Fibroblast of lung (primary cell): ENCODE measurements around the gene DUSP23. TPM values are rescaled to one million over a fixed set of nuclear protein-coding genes. Genes with fewer than 3 reads are reported as not detected.

ENCODE experiments used
- DNase-seq, 2 donors: peaks; one replicate each; pipeline versions ENCODE4 v3.0.0 to v3.0.0-alpha.2; 2010; ENCODE audit warnings: low read depth in 2 of 2
- H2AFZ ChIP-seq: 2 replicates; pipeline ENCODE4 v1.5.1; 2012; ENCODE audit warnings: low read length, control low read depth, inconsistent platforms
- H3K27ac ChIP-seq: 2 replicates; pipeline ENCODE4 v1.5.1; 2011; ENCODE audit warnings: low read length, control low read depth; ENCODE audit not compliant: insufficient read depth
- H3K27me3 ChIP-seq: 2 replicates; pipeline ENCODE4 v1.5.1; 2011; ENCODE audit warnings: mild to moderate bottlenecking, low read length; ENCODE audit not compliant: control insufficient read depth, insufficient read depth
- H3K36me3 ChIP-seq: 2 replicates; pipeline ENCODE4 v1.5.1; 2011; ENCODE audit warnings: low read length; ENCODE audit not compliant: control insufficient read depth, insufficient read depth
- H3K4me1 ChIP-seq: 2 replicates; pipeline ENCODE4 v1.5.1; 2011; ENCODE audit warnings: low read length; ENCODE audit not compliant: control insufficient read depth, insufficient read depth; ENCODE audit errors: extremely low read depth
- H3K4me2 ChIP-seq: 2 replicates; pipeline ENCODE4 v1.5.1; 2011; ENCODE audit warnings: low read length, control low read depth; ENCODE audit not compliant: insufficient read depth; ENCODE audit errors: extremely low read depth
- H3K4me3 ChIP-seq, 4 experiments: fragments of 200-600 bp in 1 of 4; sonication (generic) in 1 of 4; replicated peaks in 1 of 4; 2 replicates each; pipeline ENCODE4 v1.5.1; 2011 to 2016; ENCODE audit warnings: low read length in 4 of 4, low read depth in 3 of 4, mild to moderate bottlenecking in 3 of 4, control low read depth in 2 of 4, inconsistent platforms in 1 of 4, mixed read lengths in 1 of 4; ENCODE audit not compliant: insufficient read depth in 1 of 4; ENCODE audit errors: control extremely low read depth in 1 of 4
- H3K79me2 ChIP-seq: 2 replicates; pipeline ENCODE4 v1.5.1; 2012; ENCODE audit warnings: mild to moderate bottlenecking, low read length, inconsistent platforms; ENCODE audit not compliant: control insufficient read depth, insufficient read depth
- H3K9ac ChIP-seq: 2 replicates; pipeline ENCODE4 v1.5.1; 2011; ENCODE audit warnings: mild to moderate bottlenecking, low read length, control low read depth; ENCODE audit not compliant: insufficient read depth
- H3K9me3 ChIP-seq: 2 replicates; pipeline ENCODE4 v1.5.1; 2012; ENCODE audit warnings: low read depth, low read length; ENCODE audit not compliant: control insufficient read depth, insufficient read depth
- H4K20me1 ChIP-seq: 2 replicates; pipeline ENCODE4 v1.5.1; 2011; ENCODE audit warnings: low read length; ENCODE audit not compliant: control insufficient read depth, insufficient read depth; ENCODE audit errors: extremely low read depth
- CTCF ChIP-seq, 2 donors: IDR thresholded peaks in 1 of 2; conservative IDR thresholded peaks in 1 of 2; 1 replicate in 1 of 2; 2 replicates in 1 of 2; pipeline ENCODE4 v1.5.1; 2011 to 2012; ENCODE audit warnings: low read length in 2 of 2, control low read depth in 1 of 2, inconsistent platforms in 1 of 2, low read depth in 1 of 2, mild to moderate bottlenecking in 1 of 2
- EZH2 ChIP-seq: IDR thresholded peaks from 2 replicates; pipeline ENCODE4 v1.5.1; 2012; ENCODE audit warnings: low read length, control low read depth, mild to moderate bottlenecking; ENCODE audit errors: missing control alignments
- polyA plus RNA-seq, 2 donors: library from polyadenylated mRNA; depleted of rRNA in 1 of 2; stranded (reverse) in 1 of 2; unstranded in 1 of 2; fragments of >200 nt; gene quantifications; 2 replicates each; pipeline ENCODE4 v1.2.1, GENCODE V29; 2011 to 2012; ENCODE audit warnings: missing spikeins in 1 of 2
- total RNA-seq: library from RNA; depleted of rRNA; stranded (reverse); fragments of >200 nt; gene quantifications from 2 replicates; pipeline ENCODE4 v1.2.1, GENCODE V29; 2014

Gene DUSP23
- total and polyA plus RNA-seq, 2 donors (not counting 1 experiment from before 2014, with no cell fraction given) = 4.7 to 11.6 TPM

DNA sequence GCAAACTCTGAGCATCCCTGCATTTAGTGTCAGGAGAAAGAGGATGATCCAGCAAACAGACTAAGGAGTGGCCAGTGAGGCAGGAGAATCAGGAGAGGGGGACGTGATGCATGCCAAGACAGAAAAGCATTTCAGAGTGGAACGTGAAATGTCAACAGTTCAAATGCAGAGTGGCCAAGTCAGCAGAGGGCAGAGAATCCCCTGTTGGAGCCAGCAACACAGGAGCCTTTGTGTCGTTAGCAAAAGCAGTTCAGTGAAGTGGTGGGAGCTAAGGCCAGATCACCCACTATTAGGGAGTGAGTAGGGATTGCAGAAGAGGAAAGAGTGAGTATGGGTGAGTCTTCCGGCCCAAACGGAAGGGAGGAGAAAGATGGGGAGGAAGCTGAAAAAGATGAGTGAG lies 14.8 kb downstream of the DUSP23 start:
- Histone ChIP-seq H3K79me2 (no peaks in the 10 kb centered on the region), H3K9me3 (no peaks in the 10 kb centered on the region), H3K4me3 (no peak overlapping the region), H3K36me3 (no peaks in the 10 kb centered on the region), H3K4me2 (no peak overlapping the region), H3K9ac (no peak overlapping the region), H4K20me1 (no peaks in the 10 kb centered on the region), H3K4me1 (no peaks in the 10 kb centered on the region), H3K27me3 (peaks cover 21% of the 10 kb centered on the region), H3K27ac (no peak overlapping the region), H2AFZ (no peak overlapping the region)
- DNase-seq = no peak
- TF ChIP-seq EZH2 = peak; percentile 23
- no peak for TF ChIP-seq CTCF (conservative IDR thresholded peaks at IDR 0.05 in 1 of 2, IDR thresholded peaks at IDR 0.05 in 1 of 2; ENCODE audit: low read depth in 1 of 2, low read length in 2 of 2)

GRCh38 chr1:159798893-159799292 lies 18.1 kb downstream of the DUSP23 start:
- Histone ChIP-seq H3K27me3 (peaks cover 19% of the 10 kb centered on the region), H3K4me1 (no peaks in the 10 kb centered on the region), H3K4me3 (no peak overlapping the region), H4K20me1 (no peaks in the 10 kb centered on the region), H3K79me2 (no peaks in the 10 kb centered on the region), H3K27ac (no peak overlapping the region), H3K9ac (no peak overlapping the region), H3K36me3 (no peaks in the 10 kb centered on the region), H3K9me3 (no peaks in the 10 kb centered on the region), H2AFZ (no peak overlapping the region), H3K4me2 (no peak overlapping the region)
- DNase-seq = peak; percentile 81 to 90
- TF ChIP-seq CTCF (conservative IDR thresholded peaks at IDR 0.05 in 1 of 2, IDR thresholded peaks at IDR 0.05 in 1 of 2; ENCODE audit: low read depth in 1 of 2, low read length in 2 of 2) (peak; percentile 76 to 81), EZH2 (no peak)

DNA sequence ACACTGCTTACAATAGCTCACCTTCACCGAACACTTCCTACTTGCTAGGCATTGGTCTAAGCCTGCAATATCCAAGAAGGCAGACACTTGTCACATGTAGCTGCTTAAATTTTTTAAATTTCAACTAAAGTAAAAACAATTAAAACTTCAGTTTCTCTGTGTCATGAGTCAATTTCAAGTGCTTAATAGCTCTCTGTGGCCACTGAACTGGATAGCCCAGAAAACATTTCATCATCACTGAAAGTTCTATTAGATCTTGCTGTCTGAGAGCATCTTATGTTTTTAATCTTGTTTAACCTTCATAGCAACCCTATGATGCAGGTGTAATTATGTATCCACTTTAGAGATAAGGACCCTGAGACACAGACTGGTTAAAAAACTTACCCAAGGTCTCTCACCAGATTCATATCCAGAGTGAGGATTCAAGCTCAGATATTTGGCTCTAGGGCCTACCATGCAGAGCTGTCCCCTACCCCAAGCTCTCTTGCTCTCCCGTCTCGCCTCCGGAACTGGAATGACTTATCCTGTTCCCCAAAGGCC lies 18.8 kb downstream of the DUSP23 start:
- peaks cover 19% of the 10 kb centered on the region for H3K27me3 ChIP-seq
- H3K4me1 ChIP-seq = peaks cover 3% of the 10 kb centered on the region
- no peak overlapping the region for H3K4me3 ChIP-seq
- no peak overlapping the region for H3K27ac ChIP-seq
- no peak overlapping the region for H3K9ac ChIP-seq
- no peaks in the 10 kb centered on the region for H3K79me2 ChIP-seq
- no peaks in the 10 kb centered on the region for H3K9me3 ChIP-seq
- no peak for DNase-seq
- no peak overlapping the region for H2AFZ ChIP-seq
- TF ChIP-seq EZH2 (no peak), CTCF (conservative IDR thresholded peaks at IDR 0.05 in 1 of 2, IDR thresholded peaks at IDR 0.05 in 1 of 2; ENCODE audit: low read depth in 1 of 2, low read length in 2 of 2) (no peak)
- no peak overlapping the region for H3K4me2 ChIP-seq
- no peaks in the 10 kb centered on the region for H4K20me1 ChIP-seq
- no peaks in the 10 kb centered on the region for H3K36me3 ChIP-seq
